ENCODE results near the gene ACSL1.

Gene ACSL1

DNA sequence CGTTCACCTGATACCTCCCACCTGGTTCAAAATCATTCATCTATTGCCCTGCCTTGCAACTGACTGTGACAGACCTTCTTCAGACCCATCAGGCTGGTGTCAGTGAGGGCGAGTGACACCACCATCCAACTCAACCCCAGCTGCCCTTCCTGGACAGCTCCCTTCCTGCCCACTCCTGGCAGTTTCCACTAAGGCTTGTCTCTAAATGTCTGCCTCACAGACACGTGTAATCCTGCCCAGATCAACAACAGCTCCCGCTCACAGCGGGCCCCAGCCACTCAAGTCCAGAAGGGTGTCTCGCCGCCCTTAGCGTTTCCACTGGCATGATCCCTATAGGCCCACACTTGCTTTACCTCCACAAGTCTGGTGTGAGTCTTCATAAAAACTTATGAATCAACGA lies 28.9 kb downstream of the ACSL1 start (continued):
- TF ChIP-seq, protein P1, sequence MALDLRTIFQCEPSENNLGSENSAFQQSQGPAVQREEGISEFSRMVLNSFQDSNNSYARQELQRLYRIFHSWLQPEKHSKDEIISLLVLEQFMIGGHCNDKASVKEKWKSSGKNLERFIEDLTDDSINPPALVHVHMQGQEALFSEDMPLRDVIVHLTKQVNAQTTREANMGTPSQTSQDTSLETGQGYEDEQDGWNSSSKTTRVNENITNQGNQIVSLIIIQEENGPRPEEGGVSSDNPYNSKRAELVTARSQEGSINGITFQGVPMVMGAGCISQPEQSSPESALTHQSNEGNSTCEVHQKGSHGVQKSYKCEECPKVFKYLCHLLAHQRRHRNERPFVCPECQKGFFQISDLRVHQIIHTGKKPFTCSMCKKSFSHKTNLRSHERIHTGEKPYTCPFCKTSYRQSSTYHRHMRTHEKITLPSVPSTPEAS (tag by site-specific recombination; IDR thresholded peaks at IDR 0.05) = no peak
- TF ChIP-seq, protein P2, sequence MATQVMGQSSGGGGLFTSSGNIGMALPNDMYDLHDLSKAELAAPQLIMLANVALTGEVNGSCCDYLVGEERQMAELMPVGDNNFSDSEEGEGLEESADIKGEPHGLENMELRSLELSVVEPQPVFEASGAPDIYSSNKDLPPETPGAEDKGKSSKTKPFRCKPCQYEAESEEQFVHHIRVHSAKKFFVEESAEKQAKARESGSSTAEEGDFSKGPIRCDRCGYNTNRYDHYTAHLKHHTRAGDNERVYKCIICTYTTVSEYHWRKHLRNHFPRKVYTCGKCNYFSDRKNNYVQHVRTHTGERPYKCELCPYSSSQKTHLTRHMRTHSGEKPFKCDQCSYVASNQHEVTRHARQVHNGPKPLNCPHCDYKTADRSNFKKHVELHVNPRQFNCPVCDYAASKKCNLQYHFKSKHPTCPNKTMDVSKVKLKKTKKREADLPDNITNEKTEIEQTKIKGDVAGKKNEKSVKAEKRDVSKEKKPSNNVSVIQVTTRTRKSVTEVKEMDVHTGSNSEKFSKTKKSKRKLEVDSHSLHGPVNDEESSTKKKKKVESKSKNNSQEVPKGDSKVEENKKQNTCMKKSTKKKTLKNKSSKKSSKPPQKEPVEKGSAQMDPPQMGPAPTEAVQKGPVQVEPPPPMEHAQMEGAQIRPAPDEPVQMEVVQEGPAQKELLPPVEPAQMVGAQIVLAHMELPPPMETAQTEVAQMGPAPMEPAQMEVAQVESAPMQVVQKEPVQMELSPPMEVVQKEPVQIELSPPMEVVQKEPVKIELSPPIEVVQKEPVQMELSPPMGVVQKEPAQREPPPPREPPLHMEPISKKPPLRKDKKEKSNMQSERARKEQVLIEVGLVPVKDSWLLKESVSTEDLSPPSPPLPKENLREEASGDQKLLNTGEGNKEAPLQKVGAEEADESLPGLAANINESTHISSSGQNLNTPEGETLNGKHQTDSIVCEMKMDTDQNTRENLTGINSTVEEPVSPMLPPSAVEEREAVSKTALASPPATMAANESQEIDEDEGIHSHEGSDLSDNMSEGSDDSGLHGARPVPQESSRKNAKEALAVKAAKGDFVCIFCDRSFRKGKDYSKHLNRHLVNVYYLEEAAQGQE (tag by site-specific recombination; IDR thresholded peaks at IDR 0.05) = no peak
- TF ChIP-seq ZNF433 (tag by site-specific recombination; IDR thresholded peaks at IDR 0.05; ENCODE audit: low read depth) (no peak), YY2 (tag by site-specific recombination; IDR thresholded peaks at IDR 0.05) (no peak)

DNA sequence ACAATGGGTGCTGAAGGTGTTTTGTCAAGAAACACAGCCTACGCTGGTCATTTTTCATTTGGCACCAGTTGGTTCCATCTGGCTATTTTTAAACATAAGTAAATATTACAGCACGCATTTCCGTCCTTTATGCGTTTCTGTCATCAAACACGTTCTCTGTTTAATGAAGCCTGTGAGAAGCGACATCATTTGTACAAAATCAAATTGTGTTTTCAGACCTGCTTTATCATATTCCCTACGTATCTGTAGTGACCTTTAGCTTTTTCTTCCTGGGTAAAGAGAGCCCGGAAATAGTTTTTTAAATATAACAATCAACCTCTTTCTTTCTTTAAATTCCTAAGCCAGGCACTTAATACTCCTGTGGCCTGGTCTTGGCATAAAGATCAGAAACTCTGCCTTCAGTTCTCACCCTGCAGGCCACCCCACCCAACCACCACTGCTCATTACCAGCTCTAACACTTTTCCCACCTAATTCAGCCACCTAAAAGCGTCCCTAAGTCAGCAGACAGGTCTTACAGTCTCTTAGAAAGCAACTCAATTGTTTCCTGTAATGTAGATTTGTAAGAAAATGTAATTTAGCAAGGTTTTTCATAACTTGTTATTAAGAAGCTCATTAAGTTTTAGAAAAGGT lies 30.4 kb downstream of the ACSL1 start:
- ChIA-PET CTCF (no interaction called here), POLR2A (no interaction called here)
- peaks cover 0 to 8% of the 10 kb centered on the region in 2 experiments; a peak in 1 of 3 replicates for H3K36me3 ChIP-seq (ENCODE audit: control insufficient read depth in 2 of 2, insufficient read depth in 1 of 2, low read length in 2 of 2)
- no peak for TF ChIP-seq ZNF184 (tag by site-specific recombination; IDR thresholded peaks at IDR 0.05)
- TF ChIP-seq YY1 (tag by site-specific recombination; IDR thresholded peaks at IDR 0.05) = no peak
- TF ChIP-seq ZSCAN23 (tag by site-specific recombination; IDR thresholded peaks at IDR 0.05) = no peak
- no peak for TF ChIP-seq ZNF292 (tag by site-specific recombination; IDR thresholded peaks at IDR 0.05; ENCODE audit: borderline replicate concordance, low read depth)
- TF ChIP-seq HOXC10 (CRISPR knock-in tag; IDR thresholded peaks at IDR 0.05) = no peak
- no peak for TF ChIP-seq ZNF560 (tag by site-specific recombination; IDR thresholded peaks at IDR 0.05; ENCODE audit: borderline replicate concordance)
- no peak for TF ChIP-seq ZNF549 (tag by site-specific recombination; IDR thresholded peaks at IDR 0.05)
- no peak for TF ChIP-seq ZNF654 (tag by site-specific recombination; IDR thresholded peaks at IDR 0.05; ENCODE audit: low read depth)
- no peak for TF ChIP-seq ZNF248 (tag by site-specific recombination; IDR thresholded peaks at IDR 0.05)
- TF ChIP-seq, protein P3, sequence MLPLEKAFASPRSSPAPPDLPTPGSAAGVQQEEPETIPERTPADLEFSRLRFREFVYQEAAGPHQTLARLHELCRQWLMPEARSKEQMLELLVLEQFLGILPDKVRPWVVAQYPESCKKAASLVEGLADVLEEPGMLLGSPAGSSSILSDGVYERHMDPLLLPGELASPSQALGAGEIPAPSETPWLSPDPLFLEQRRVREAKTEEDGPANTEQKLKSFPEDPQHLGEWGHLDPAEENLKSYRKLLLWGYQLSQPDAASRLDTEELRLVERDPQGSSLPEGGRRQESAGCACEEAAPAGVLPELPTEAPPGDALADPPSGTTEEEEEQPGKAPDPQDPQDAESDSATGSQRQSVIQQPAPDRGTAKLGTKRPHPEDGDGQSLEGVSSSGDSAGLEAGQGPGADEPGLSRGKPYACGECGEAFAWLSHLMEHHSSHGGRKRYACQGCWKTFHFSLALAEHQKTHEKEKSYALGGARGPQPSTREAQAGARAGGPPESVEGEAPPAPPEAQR (tag by site-specific recombination; IDR thresholded peaks at IDR 0.05) = no peak
- TF ChIP-seq, protein P4, sequence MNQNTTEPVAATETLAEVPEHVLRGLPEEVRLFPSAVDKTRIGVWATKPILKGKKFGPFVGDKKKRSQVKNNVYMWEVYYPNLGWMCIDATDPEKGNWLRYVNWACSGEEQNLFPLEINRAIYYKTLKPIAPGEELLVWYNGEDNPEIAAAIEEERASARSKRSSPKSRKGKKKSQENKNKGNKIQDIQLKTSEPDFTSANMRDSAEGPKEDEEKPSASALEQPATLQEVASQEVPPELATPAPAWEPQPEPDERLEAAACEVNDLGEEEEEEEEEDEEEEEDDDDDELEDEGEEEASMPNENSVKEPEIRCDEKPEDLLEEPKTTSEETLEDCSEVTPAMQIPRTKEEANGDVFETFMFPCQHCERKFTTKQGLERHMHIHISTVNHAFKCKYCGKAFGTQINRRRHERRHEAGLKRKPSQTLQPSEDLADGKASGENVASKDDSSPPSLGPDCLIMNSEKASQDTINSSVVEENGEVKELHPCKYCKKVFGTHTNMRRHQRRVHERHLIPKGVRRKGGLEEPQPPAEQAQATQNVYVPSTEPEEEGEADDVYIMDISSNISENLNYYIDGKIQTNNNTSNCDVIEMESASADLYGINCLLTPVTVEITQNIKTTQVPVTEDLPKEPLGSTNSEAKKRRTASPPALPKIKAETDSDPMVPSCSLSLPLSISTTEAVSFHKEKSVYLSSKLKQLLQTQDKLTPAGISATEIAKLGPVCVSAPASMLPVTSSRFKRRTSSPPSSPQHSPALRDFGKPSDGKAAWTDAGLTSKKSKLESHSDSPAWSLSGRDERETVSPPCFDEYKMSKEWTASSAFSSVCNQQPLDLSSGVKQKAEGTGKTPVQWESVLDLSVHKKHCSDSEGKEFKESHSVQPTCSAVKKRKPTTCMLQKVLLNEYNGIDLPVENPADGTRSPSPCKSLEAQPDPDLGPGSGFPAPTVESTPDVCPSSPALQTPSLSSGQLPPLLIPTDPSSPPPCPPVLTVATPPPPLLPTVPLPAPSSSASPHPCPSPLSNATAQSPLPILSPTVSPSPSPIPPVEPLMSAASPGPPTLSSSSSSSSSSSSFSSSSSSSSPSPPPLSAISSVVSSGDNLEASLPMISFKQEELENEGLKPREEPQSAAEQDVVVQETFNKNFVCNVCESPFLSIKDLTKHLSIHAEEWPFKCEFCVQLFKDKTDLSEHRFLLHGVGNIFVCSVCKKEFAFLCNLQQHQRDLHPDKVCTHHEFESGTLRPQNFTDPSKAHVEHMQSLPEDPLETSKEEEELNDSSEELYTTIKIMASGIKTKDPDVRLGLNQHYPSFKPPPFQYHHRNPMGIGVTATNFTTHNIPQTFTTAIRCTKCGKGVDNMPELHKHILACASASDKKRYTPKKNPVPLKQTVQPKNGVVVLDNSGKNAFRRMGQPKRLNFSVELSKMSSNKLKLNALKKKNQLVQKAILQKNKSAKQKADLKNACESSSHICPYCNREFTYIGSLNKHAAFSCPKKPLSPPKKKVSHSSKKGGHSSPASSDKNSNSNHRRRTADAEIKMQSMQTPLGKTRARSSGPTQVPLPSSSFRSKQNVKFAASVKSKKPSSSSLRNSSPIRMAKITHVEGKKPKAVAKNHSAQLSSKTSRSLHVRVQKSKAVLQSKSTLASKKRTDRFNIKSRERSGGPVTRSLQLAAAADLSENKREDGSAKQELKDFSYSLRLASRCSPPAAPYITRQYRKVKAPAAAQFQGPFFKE (tag by site-specific recombination; IDR thresholded peaks at IDR 0.05; ENCODE audit: borderline replicate concordance) = no peak
- TF ChIP-seq ZNF239 (tag by site-specific recombination; IDR thresholded peaks at IDR 0.05) = no peak
- TF ChIP-seq, protein P5, sequence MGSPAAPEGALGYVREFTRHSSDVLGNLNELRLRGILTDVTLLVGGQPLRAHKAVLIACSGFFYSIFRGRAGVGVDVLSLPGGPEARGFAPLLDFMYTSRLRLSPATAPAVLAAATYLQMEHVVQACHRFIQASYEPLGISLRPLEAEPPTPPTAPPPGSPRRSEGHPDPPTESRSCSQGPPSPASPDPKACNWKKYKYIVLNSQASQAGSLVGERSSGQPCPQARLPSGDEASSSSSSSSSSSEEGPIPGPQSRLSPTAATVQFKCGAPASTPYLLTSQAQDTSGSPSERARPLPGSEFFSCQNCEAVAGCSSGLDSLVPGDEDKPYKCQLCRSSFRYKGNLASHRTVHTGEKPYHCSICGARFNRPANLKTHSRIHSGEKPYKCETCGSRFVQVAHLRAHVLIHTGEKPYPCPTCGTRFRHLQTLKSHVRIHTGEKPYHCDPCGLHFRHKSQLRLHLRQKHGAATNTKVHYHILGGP (tag by site-specific recombination; IDR thresholded peaks at IDR 0.05) = no peak
- TF ChIP-seq, protein P6, sequence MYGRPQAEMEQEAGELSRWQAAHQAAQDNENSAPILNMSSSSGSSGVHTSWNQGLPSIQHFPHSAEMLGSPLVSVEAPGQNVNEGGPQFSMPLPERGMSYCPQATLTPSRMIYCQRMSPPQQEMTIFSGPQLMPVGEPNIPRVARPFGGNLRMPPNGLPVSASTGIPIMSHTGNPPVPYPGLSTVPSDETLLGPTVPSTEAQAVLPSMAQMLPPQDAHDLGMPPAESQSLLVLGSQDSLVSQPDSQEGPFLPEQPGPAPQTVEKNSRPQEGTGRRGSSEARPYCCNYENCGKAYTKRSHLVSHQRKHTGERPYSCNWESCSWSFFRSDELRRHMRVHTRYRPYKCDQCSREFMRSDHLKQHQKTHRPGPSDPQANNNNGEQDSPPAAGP (tag by site-specific recombination; IDR thresholded peaks at IDR 0.05) = no peak
- TF ChIP-seq, protein P7, sequence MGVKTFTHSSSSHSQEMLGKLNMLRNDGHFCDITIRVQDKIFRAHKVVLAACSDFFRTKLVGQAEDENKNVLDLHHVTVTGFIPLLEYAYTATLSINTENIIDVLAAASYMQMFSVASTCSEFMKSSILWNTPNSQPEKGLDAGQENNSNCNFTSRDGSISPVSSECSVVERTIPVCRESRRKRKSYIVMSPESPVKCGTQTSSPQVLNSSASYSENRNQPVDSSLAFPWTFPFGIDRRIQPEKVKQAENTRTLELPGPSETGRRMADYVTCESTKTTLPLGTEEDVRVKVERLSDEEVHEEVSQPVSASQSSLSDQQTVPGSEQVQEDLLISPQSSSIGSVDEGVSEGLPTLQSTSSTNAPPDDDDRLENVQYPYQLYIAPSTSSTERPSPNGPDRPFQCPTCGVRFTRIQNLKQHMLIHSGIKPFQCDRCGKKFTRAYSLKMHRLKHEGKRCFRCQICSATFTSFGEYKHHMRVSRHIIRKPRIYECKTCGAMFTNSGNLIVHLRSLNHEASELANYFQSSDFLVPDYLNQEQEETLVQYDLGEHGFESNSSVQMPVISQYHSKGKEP (tag by site-specific recombination; IDR thresholded peaks at IDR 0.05) = no peak
- TF ChIP-seq ZNF596 (tag by site-specific recombination; IDR thresholded peaks at IDR 0.05) = no peak

More for the DNA sequence above, 30.4 kb downstream of the ACSL1 start:
- Histone ChIP-seq H3K9me3 (ENCODE audit: control insufficient read depth, insufficient read depth, low read depth, low read length) (no peaks in the 10 kb centered on the region), H3K27ac (ENCODE audit: extremely low read depth, low read depth, low read length) (no peak overlapping the region), H3K4me1 (ENCODE audit: control insufficient read depth, insufficient read depth, low read length) (no peaks in the 10 kb centered on the region), H3K4me3 (ENCODE audit: low read depth, low read length) (no peak overlapping the region)

Data from HEK293 (cell line).